GM19035 (cell line): ENCODE measurements around the gene ATP8B3.

ENCODE experiments used
- ATAC-seq: cut with Tn5 transposase; IDR thresholded peaks from one replicate; pipeline ENCODE4 v1.9.1; 2021; ENCODE audit not compliant: unreplicated experiment

ATP8B3 gene

DNA sequence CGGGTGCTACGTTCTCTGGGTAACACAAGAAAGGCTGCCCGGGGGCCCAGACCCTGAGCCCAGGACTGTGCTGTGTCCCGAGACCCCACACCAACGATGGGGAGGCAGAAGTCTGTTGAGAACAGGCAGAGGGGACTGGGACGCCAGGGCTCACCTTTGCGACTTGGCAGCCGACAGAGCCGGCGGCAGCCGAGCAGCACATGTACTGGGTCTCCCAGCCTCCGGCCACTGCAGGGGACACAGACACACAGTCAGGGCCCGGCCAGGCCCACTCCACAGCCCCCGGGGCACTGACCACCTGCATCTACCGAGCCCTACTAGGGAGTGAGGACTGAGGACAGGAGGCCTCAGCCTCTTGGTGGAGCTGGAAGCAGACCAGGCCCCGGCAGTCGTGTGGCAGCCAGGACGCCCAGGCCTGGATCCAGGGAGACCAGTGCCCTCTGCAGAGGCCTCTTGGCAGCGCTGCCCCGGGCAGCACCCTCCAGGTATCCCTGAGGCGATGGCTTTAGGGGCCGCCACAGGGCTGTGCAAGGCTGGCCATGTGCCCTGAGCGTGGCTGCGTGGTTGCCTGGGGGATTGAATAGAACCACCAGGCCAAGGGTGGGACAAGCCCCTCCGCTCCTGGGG lies 5.6 kb upstream of the ATP8B3 start:
- no peak for ATAC-seq

DNA sequence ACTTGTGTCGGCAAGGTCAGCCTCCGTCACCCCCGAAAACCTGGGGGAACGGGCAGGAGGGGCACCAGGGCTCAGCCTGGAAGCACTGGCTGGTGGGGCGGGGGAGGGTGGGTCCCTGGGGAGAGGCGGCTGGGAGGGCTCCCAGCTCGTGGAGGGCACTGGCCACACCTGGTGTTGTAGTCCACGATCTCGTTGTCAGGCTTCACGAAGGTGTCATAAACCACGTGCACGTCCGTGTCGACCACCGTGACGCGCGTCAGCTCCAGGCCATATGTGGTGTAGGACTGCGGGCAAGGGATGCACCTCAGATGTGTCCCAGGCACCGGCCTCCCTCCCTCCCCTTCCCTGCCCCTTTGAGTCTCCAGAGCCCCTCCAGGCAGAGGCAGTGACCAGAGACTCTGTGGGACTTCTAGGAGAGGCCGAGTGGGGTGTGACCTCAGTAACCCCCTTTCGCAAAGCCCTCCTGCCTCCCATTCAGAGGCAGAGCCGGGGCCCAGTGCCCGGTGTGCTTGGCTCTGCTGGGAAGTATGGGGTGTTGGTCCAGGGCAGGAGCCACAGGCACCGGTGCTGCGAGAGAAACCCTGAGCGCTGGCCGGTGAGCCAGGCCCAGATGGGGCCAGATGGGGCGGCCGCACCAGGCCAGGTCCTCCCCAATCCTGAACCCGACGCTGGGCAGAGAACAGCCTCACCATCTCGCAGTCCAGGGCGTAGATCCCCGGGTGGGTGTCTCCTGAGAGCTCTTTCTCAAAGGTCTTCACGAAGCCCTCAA lies 4.6 kb upstream of the ATP8B3 start:
- ATAC-seq = no peak

DNA sequence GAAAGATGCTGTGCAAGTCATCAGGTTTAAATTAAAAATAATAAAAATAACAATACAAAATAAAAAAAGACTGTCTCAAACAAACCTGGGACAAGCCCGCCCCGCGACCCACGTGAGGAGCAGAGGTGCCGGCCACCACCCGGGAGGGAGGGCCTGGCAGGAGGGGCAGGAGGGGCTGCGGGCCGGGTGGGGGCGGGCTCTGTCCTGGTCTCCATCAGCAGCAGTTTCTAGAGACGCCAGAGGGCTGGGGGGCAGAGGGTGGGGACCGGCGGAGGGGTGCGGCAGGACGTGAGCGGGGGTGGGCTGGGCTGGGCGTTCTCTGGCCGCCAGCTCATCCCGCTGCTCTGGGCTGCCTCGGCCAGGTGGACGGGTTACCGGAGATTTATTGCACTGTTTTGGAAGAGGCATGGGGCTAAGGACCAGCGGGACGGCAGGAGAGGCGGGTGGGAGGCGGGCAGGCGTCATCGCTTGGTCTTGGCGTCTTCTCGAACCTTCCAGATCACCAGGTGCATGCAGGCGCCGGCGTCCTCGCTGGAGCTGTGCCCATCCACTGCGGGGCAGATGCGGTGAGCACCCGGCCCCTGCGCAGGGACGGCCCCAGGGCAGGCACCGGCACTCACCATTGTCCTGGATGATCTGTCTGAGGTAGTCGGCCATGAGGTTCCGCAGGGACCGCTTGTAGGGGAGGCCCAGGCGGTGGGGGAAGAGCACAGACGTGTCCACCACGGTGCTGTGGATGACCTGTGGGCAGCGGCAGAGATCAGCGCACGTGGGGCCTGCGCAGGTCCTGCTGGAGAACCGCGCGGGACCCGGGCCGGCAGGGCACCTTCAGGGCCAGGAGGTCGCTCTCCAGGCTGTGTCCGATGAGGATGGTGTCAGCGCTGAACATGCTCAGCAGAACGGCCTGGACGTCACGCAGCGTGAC lies 3.8 kb upstream of the ATP8B3 start:
- no peak for ATAC-seq

DNA sequence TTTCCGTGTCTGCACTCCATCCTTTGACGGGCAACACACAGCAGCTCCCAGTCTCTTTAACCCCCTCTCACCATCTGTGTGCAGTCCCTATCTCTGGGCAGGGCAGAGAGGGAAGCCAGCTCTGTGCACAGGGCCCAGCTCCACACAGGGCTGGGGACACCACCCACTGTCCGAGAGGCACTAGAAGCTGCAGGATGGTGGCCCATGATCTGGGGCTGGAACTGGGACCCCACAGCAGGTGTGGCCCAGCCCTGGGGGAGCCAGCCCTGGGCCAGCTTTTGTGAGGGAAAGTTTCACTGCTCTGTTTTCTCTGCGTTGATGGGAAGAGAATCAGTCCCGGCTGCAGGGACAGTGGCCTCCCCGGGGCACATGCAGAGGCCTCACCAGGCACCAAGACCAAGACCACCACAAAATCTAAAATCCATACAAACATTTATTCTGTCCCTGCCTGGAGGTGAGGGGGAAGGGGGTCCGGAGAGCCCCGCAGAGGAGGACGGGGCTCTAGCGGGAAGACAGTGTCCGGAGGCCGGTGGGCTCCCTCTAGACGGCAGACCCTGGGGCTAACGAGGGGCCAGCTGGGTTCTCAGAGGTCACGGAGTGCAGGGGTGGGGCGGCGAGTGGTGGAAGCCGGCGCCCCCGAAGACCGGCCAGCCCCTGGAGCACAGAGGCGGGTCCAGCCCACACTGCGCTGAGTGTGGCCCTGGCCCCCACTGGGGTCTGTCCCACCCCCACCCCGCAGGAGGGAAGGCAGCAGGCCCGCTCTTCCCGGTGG lies 2.9 kb upstream of the ATP8B3 start:
- no peak for ATAC-seq

DNA sequence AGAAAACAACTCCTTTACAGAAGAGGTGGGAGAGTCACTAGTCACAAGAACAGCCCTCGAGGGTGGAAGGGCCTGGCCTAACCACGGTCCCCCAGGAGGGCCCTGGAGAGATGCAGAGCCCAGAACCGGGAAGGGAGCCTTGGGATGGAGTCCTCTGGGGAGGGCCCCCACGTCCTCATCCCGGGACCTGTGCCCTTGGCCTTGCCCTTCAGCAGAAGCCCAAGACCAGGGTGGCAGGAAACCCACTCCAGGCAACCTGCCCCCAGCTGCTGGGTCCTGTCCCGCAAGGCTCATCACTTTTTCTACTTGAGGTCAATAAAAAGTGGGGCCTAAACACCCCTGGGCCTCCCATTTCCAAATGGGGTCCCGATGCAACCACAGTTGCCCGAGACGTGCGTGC lies 2.3 kb upstream of the ATP8B3 start:
- no peak for ATAC-seq

DNA sequence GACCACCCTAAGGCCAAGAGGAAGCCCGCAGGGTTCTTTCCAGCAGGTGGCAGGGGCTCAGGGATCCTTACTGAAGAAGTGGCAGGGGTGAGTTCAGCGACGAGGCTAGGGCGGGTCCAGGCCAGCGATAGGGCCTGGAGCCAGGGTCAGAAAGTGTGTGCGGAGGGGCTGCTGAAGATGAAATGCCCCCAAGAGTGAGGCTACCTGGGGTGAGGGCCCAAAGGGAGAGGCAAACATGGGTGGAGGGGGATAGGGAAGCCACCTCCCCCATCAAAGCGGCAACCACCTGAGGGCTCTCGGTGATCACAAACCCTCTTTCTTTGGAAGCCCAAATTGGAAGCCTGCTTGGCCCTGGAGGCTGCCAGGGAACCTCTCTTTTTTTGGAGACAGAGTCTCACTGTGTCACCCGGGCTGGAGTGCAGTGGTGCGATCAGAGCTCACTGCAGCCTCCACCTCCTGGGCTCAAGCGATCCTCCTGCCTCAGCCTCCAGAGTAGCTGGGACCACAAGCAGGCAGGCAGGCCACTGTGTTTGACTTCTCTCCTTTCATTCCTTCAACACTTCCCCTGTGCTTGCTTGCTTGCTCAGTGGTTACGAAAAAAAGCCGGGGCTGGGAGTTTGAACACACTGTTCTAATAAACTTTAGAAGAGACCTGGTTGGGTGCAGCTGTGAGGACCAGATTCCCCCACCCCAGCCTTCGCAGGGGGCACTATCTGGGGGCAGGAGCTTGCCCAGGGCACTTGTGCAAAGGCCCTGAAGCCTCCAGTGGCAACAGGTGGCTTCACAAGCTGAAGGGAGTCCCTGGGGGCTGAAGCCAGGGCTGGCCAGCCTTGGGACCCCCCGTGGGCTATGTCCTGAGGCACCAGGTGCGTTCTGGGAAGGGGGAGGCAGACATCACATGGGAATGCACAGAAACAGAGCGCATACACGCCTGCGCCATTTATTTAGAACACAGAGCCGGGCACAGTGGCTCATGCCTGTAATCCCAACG lies 1.4 kb upstream of the ATP8B3 start:
- no peak for ATAC-seq

DNA sequence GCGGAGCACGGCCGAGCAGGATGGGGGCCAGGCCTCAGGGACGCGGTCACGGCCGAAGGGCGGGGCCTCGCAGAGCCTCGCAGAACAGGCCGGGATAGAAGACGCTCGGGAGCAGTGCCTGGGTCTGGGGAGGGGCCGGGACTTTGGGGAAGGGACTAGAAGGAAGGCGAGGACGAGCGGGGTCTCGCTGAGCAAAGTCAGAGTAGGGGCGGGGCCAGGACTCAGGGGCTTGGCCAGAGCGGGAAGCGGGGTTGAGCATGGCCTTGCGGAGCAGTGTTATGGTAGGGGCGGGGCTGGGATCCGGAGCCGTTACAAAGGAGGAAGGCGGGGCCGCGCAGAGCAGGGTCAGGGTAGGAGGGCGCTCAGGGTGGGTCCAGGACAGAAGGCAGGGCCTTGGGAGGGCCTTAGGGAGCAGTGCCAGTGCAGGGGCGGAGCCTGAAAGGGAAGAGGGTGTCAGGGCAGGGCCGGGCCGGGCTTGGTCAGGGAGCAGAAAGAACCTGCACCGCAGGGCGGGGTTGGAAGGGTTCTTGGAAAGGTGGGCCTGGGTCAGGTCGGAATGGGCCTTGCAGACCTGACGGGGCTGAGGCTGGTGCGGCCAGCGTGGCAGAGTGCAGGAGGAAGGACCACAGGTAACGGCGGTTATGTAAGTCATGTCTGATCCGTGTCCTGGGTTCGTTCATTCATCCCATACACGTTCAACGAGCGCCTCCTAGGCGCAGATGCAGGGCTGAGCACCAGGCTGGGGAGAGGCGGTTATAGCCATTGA lies 533 bp upstream of the ATP8B3 start:
- ATAC-seq = peak; percentile 70

DNA sequence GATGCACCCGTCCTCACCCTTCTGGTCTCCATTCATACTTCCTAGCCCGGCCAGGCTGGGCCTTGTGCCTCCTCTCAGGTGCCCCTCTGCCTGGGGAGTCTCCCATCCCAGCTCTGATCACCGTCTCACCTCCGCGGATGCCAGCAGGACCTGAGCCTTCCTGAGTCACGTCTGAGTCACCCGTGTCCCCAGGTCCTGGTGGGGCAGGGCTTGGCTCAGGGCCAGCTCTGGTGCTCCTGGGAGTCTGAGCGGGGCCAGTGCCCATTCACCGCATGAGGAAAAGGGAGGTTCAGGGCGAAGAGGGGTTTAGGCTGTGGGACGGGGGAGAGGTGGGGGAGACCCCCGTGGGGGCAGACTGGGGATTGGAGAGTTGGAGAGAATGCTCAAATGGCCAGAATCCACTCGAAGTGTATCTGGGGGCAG lies 593 bp downstream of the ATP8B3 start:
- no peak for ATAC-seq

DNA sequence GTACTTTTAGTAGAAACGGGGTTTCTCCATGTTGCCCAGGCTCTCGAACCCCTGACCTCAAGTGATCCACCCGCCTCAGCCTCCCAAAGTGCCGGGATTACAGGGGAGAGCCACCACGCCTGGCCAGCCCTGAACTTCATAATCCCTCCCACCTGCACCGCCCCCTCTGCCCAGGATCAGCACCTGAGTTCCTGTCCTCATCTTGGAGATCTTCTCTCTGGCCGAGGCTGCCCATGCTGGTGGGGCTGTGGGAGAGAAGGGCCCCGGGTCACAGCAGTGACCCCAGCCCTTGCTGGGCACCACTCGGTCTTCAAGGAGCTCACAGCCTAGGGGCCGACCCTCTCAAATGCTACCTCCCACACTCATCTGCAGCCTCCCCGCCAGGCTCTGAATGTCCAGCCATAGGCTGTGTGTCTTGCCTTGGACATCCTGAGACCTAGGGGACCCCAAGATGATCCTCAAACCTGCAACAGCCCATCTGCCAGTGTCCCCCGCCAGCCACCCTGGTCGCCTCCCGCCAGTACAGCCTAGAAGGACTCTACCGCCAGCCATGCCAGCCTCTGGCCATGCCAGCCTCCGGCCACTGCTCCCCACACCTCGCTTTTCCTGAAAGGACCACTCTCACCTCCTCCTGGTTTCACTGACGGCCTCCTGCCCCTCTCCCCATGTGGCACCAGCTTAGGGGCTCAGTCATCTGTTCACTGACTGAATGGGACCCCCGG lies 1.5 kb downstream of the ATP8B3 start:
- ATAC-seq = no peak

DNA sequence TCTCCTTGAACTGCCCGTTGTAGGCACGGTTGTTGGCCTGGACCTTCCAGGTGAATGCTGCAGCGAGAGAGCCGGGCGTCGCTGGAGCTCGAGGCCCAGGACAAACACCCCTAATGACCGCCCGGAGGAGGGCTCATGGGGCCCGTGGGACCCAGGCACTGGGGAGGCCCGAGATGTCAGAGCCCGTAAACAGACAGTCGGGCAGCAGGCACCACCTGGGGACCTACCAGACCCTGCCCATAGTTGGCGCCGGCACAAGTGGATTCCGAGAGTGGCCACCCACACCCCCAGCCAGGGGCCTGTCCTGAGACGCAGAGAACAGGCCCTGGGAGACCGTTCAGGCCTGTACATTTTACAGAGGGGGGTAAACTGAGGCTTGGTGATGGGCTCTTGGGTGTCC lies 2.4 kb downstream of the ATP8B3 start:
- ATAC-seq = no peak

DNA sequence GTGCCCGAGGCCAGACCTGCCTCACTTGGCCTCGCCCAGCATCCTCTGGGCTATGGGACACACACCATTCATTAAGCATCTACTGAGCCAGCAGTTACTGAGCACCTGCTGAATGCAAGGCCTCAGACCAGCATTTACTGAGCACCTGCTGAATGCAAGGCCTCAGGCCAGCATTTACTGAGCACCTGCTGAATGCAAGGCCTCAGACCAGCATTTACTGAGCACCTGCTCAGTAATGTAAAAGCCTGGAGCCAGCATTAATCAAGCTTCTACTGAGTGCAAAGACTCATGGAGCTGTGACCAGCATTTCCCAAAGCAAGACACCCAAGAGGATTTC lies 3.7 kb downstream of the ATP8B3 start:
- ATAC-seq = no peak

DNA sequence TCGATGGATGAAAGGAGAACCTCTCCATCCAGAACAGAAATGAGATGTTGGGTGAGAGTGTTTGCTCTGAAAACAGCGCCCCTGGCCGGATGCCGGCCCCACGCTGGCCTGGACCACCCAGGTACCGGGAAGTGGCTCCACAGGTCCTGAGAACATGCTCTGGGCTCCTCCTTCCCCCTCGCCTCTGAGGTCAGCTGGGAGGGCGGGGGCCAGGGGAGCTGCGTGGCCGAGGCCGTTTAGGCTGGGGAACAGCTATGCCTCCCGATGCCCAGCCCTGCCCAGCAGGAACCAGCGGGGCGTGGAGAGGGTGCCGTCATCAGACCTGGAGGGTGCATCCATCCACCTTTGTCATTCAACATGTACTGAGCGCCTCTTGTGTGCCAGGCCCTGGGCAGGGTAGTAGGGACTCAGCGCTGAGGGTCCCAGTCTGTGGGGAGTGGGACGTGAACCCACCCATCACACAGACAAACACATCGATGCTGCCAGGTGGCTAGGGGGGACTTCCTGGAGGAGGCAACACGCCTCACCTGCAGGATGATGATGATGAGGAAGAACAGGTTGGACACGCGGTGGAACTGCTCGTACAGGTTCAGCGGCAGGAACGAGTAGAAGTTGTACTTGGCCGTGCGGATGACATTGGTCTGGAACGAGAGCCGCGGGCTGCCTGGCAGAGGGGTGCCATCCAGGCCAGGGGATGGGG lies 4.2 kb downstream of the ATP8B3 start:
- ATAC-seq = no peak

DNA sequence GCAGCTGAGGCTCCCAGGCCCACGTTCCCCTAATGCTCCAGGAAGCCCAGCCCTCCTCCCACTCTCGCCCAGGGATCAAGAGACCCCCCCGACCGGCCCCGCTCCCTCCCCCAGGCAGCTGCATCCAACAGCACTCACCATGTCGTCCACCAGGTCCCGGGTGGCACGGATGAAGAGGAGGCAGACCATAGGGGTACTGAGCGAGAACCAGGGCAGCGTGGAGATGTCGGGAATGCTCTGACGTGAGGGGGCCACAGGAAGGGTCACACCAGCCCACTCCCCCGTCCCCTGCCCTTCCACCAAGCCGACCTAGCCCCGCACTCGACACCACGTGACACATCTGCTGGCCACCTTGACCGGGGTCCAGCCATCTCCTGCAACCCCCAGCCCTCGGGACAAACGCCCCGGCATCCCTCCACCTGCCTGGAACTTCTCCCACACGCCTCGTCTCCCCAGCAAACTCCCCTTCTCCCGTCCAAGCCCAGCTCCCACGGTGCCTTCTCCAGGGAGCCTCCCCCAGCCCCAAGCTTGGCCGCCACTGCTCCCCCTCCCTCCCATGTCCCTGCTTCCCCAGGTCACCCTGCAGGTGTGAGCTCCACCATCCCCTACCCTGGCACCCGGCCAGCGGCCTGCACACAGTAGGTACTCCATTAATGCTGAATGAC lies 4.9 kb downstream of the ATP8B3 start:
- ATAC-seq = no peak

DNA sequence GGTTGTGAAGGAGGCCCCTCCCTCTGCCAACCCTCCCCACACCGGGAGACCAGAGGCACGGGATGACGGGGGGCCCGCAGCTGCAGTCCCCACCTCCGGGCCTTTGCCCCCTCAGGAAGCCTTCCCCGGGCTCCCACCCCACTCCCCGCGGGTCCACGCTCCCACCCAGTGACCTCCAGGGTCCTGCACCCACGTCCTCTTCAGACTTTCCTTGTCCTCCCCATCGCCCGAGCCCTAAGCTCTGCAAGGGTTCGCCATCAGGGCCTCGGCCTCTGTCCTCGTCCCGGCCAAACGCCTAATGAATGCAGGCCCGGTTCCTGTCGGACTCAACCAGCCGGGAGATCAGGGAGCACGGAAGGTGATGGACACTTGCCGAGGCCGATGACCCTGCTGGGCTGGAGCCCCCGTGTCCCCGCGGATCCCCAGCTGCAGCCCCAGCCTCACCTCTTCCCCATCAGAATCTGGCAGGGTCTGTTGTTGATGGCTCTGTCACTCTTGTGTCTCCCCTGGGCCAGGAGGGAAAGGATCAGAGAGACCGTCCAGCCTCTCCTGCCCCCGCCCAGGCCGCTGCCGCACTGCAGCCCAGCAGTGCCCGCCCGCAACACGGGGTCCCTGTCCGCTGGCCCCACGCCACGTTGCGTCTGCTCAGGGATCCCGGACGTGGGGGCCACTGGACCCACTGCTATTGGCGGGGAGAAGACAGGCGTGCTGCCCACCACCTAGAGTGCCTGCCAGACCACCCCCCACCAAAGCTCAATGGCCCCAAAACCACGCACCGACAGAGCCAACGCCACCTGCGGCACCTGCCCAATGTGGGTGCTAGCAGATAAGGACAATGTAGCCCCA lies 5.7 kb downstream of the ATP8B3 start:
- no peak for ATAC-seq

DNA sequence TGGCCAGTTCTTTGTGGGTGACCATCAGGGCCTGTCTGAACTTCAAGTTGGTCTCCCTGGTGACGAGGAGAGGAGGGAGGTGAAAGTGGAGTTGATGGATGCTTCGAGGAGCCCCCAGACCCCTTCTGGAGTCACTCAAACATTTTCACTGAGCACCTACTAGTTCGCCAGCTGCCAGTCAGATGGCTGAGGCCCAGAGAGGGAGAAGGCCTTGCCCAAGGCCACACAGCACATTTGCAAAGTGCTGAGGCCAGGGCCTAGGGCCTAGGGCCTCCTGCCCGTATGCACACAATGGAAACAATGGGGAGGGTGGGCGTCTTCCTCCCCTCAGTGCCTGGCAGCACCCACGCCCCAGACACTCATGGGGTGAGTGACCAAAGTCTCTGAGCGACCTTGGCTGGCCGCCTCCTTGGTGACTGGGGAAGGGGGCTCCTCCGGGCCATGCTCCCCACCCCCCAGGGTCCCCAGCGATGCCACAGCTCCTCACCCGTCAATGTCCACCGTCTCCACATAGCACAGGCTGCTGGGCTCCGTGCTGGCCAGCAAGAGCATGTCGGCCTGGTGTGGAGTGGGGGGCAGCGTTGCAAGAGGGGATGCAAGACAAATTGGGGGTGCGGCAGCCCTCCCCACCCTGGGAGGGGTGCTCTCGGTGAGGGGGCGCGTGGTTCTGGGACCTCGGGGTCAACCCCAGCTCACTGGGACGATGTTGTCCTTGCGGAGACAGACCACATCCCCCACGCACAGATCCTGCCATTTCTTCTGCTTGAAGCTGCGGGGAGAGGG lies 6.5 kb downstream of the ATP8B3 start:
- ATAC-seq = no peak

DNA sequence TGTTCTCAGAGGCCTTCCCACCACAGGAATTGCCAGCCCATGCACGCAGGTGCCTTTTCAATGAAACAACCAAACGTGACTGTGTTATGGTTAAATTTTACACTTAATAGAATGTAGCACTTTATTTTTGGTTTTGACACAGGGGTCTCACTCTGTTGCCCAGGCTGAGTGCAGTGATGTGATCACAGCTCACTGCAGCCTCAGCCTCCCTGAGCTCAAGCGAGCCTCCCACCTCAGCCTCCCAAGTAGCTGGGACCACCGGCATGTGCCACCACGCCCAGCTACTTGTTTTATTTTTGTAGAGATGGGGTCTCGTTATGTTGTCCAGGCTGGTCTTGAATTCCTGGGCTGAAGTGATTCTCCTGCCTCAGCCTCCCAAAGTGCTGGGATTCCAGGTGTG lies 7.2 kb downstream of the ATP8B3 start:
- ATAC-seq = no peak
